HG03469 (cell line): ENCODE data around the gene STK35.

Source experiments
- ATAC-seq: cut with Tn5 transposase; IDR thresholded peaks from one replicate; pipeline ENCODE4 v1.9.1; 2021; ENCODE audit warnings: mild to moderate bottlenecking, moderate library complexity, moderate number of reproducible peaks; ENCODE audit not compliant: unreplicated experiment

STK35 gene

DNA sequence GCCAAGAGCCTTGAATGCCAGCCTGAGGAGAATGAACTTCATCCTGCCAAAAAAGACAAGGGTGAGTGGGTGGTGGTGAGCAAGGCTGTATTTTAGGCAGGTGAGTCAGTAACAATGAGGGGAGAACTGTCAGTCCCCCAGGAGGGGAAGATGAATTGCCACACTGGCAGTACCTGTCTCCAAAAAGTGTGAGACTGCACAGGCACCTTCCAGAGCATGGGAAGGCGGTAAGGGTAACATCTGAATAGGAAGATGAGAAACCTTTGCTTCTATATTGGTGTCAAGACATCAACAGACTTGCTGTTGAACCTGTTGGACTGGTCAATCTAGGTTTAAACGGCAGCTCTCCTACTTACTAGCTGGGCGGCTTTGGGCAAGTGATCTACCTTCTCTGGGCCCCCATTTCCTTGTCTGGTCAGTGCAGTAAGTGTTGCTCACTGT, 30.9 kb downstream of the STK35 start:
- no peak for ATAC-seq

DNA sequence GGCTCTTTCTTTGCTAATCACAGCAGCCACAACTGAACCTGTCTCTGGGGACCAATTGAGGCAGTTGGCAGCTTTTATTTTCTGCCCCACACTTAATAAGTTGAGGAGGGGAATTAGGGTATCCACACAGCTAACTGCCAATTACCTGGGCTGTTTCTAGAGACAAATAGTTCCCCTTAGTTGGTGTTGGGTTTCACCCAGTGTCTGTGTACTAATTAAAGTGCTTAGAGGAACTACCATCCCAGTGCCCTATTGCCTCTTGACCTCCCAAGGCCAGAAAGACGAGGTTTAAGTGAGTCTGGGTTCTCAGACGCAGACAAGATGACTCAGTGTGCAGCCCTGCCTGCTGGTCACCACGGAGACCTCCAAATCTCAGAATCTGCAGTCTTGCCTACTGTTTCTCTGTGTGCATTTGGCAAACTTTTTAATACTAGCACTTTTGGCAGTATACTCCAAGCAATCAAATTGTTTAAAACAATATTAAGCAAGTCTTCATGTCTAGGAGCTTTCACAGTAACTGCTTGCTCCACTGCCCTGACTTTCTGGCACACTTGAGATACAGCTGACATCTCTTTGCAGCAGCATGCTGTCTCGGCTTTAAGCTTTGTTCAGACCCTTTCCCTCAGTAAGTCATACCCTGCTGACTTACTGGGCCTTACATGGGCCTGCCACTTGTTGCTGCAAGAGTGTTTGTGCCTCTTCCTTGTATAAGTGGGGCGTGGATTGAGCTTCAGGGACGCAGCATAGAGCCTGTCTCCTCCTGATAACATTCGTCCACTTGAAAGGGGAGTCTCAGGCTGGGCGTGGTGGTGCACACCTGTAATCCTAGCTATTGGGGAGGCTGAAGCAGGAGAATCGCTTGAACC, 31.9 kb downstream of the STK35 start:
- no peak for ATAC-seq

- no peak for ATAC-seq
These were observed 33.4 kb downstream of the STK35 start for GRCh38 chr20:2135013-2135412.

- no peak for ATAC-seq
These were observed 34.6 kb downstream of the STK35 start for GRCh38 chr20:2136275-2136674.

DNA sequence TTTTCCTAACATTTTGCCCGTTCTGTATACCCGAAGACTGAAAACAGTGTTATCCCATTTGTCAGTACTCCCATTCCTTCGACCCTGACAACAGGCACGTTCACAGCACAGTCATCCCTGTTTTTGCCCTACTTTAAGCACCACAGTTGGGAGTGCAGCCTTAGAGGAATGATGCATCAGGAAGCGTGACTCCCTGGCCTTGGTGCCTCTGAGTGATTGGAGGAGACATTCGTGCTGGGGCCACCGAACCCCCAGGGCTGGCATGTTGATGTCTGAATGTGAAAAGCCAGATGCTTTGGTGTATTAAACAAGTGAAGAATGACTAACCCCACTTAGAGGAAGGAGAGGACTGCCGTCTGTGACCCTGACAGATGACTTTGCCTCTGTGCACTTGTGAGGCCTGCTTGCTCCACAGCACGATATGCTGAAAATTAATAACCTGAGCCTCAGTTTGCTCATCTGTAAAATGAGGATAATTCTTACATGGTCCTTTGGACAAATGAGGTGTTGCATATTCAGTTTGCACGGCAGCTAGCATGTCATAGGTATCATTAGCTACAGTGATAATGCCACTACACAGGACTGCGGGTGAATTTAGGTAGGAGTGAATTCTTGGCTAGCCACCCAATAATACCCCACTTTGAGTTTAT, 36.0 kb downstream of the STK35 start:
- ATAC-seq = no peak

GRCh38 chr20:2138396-2138795, 36.8 kb downstream of the STK35 start:
- ATAC-seq = no peak

DNA sequence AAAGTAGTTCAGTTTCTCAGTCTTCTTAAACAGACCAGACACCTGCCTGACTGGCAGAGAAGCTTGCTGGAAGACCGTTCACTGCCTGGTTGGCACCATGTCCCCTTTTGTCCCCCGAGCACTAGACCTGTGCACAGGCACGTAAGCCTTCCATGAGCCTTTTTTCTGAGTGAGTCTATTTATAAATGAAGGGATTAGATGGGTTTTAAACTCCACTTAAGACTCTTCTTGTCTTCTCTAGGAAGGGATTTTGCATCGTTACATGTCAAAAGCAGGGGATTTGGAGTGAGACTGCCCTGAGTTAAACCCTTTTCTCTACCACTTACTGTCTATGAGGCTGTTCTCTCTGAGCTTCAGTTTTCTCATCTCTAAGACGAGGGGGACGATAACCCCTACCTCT, 37.6 kb downstream of the STK35 start:
- no peak for ATAC-seq

DNA sequence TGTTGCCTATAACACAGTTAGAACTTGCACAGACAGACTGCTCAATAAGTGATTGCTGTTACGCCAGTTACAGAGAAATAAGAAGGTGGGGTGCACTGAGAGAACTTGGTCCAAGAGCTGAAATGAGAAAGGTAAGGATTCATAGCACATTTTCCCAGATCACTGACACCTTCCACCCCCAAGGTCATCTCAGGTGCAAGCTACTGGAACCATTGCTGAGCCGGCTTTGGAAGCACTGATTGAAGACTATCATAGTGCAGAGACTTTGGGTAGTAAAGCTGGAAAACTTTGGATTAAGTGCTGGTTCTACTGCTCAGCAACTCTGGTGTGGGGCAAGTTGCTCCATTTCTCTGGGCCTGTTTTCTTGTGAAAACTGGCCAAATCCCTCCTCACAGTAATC, 38.1 kb downstream of the STK35 start:
- ATAC-seq = no peak

GRCh38 chr20:2140561-2140960, 38.9 kb downstream of the STK35 start:
- ATAC-seq = no peak

DNA sequence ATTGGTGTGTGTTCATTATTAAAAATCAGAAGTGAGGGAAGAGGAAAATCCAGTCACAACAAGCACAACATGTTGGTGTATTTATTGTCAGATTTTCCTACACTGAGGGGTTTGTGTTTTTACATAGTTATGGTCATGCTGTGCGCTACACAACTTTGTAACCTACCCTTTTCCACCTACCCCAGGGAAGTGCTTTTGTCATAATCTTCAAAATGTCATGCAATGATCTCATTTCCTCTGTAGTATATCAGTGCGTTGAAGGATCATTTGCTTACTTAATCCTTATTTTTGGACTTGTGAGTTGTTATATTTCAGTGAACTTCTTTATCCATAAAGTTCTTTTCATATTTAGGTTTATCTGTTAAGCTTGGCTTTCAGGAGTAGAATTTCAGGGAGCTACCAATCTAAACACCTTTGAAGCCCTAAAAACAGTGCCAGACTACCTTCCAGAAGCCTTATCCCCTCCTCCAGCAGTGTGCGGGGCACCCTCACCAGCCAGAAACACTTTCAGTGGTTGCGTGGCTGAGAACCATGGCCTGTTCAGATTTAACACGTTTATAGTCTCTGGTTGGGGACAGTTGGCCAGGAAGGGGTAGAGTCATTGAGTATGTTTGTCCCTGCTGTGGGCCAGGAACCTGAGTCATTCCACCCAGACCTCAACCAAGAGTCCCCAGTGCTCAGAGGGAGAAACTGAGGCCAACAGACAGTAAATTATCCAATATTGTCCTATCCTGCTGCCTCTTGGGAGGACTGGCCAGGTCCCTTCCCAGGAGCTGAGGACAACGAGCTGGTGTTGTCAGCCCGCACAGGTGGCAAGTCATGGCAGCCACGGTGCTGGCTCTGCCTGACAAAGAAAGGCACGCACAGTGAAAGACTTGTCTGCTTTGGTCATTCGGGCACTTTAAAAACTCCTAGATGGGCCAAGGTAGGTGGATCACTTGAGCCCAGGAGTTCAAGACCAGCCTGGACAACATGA, 40.3 kb downstream of the STK35 start:
- no peak for ATAC-seq

- ATAC-seq = no peak
These were observed 41.0 kb downstream of the STK35 start for GRCh38 chr20:2142649-2143048.

GRCh38 chr20:2143594-2143993, 42.0 kb downstream of the STK35 start:
- no peak for ATAC-seq

DNA sequence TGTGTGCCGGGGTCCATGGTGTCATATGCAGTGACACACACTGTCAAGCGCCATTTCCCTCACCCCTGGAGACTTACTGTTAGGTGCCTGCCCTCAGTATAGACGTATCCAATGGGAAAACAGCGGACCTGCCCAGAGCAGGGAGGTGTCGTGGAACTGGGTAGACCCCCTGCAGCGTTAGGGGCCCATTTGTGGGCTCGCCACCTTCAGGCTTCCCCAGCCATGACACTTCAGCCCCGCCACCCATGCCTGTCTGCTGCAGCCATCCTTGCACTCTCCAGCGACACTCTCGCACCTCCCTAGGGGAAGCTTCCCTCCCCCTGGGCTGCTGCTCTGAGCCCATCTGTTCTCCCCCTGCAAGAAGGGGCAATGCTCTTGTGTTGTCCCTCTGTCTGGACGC, 43.2 kb downstream of the STK35 start:
- no peak for ATAC-seq

GRCh38 chr20:2145376-2145775, 43.7 kb downstream of the STK35 start:
- no peak for ATAC-seq

DNA sequence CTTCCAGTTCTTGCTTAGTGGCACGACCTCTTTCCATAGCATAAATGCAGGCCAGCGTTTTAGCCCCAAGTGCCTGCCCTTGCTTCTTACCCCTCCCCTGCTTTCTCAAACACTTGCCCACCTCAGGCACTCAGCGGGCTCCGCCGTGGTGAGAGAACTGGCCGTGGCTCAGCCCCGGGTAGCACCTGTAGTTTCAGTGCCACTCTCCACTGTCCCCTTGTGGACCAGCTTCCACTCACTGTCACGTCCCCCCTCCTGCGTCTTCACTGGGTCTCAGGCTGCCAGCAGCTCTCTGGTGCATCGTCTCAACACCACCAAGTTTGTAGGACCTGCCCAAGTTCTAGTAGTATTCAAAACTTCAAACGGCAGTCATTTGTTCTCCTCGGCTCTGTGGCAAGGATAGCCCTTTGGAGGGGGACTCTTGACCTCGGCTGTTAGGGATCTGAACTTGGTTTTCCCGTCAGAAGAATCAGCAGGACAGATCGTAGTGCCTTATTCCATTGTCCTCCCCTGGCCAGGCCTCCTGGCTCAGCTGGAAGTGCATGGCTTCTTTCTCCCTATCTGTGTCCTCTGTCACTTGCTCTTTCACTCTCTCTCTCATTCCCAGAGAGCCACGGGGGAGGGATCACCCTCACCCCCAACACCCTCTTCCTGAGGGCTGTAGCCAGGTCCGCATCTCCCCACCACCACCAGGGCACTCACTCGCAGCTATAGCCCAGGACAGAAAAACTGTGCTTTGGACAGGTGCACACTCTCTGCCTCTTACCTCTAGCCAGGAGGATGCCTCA, 44.6 kb downstream of the STK35 start:
- no peak for ATAC-seq

- no peak for ATAC-seq
These were observed 47.9 kb downstream of the STK35 start for GRCh38 chr20:2149507-2149906.

DNA sequence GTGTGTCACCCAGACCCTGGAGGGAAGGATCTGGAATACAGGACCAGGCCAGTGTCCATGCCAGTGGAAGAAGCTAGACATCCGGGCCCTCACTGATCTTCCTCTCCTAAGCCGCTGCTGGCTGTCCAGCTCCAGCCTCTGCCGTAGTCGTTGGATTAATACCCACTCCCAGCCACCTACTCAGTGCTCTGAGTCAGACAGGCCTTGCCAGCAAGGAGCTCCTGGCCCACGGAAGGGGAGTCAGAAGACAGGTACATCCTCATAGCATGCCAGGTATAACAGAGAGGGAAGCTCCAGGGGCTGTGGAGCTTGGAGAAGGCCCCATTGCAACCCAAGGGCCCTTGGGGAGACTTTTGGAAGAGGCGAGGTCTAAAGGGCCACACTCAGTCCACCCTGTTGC, 49.0 kb downstream of the STK35 start:
- ATAC-seq = no peak

GRCh38 chr20:2151858-2152281, 50.2 kb downstream of the STK35 start:
- no peak for ATAC-seq

- no peak for ATAC-seq
These were observed 50.7 kb downstream of the STK35 start for GRCh38 chr20:2152317-2152716.

- no peak for ATAC-seq
These were observed 51.7 kb downstream of the STK35 start for GRCh38 chr20:2153326-2153725.
